Stimulated activated CD4-positive, alpha-beta T cell treated with anti-CD3 and anti-CD28 coated beads, Interleukin-12 subunit alpha, Interleukin-12 subunit beta, amount 100 ng/mL, for 24 hours (primary cell): ENCODE results near the gene SMLR1.
"Not testable (repeated sequence)": the region's sequence is repeated elsewhere in the genome, so short reads cannot be mapped to it uniquely, and the experiment has no call there.

Source experiments
- DNase-seq, 2 experiments: peaks; one replicate each; pipeline ENCODE4 v3.0.0-alpha.2; 2020; ENCODE audit warnings: low read depth in 2 of 2

SMLR1 gene

GRCh38 chr6:130827247-130828149, at the start of gene SMLR1:
Gene SMLR1 (plus strand): TSS chr6:130827406. CDS start chr6:130827414, 8 bp downstream.
- DNase-seq: no peak

GRCh38 chr6:130778946-130779657, 48.1 kb upstream of the SMLR1 start:
- no peak for DNase-seq

GRCh38 chr6:130779658-130780033, 47.6 kb upstream of the SMLR1 start:
- DNase-seq: no peak

GRCh38 chr6:130780122-130780521, 47.1 kb upstream of the SMLR1 start:
- DNase-seq: no peak

GRCh38 chr6:130781557-130781956, 45.6 kb upstream of the SMLR1 start:
- no peak for DNase-seq

- no peak for DNase-seq
These were observed 43.6 kb upstream of the SMLR1 start for GRCh38 chr6:130783416-130784107.

- no peak for DNase-seq
These were observed 39.3 kb upstream of the SMLR1 start for GRCh38 chr6:130787726-130788500.

GRCh38 chr6:130788954-130789353, 38.3 kb upstream of the SMLR1 start:
- no peak for DNase-seq

- no peak for DNase-seq
These were observed 33.1 kb upstream of the SMLR1 start for GRCh38 chr6:130794010-130794697.

GRCh38 chr6:130794738-130795137, 32.5 kb upstream of the SMLR1 start:
- no peak for DNase-seq

GRCh38 chr6:130796313-130796905, 30.8 kb upstream of the SMLR1 start:
- no peak for DNase-seq

- DNase-seq: no peak
These were observed 30.1 kb upstream of the SMLR1 start for GRCh38 chr6:130797061-130797460.

- not testable (repeated sequence) for DNase-seq
These were observed 25.8 kb upstream of the SMLR1 start for GRCh38 chr6:130801368-130801767.

GRCh38 chr6:130810307-130811030, 16.7 kb upstream of the SMLR1 start:
- no peak for DNase-seq

GRCh38 chr6:130811932-130812331, 15.3 kb upstream of the SMLR1 start:
- DNase-seq: no peak

- DNase-seq: no peak
These were observed 12.7 kb upstream of the SMLR1 start for GRCh38 chr6:130814506-130814905.

- DNase-seq: no peak
These were observed 11.8 kb upstream of the SMLR1 start for GRCh38 chr6:130815200-130816071.

GRCh38 chr6:130822736-130823135, 4.5 kb upstream of the SMLR1 start:
- DNase-seq: no peak
